Activated CD4-positive, CD25-positive, alpha-beta regulatory T cell (primary cell): ENCODE data around the gene RTTN.
"Not testable (repeated sequence)": the region's sequence is repeated elsewhere in the genome, so short reads cannot be mapped to it uniquely, and the experiment has no call there.

ENCODE experiments used
- DNase-seq, 4 experiments: peaks; one replicate each; lab custom pipeline; 2025; lab: John Stamatoyannopoulos, UW

The RTTN gene

GRCh38 chr18:70205421-70206397 lies at the start of gene RTTN:
TSS of gene RTTN (minus strand) at chr18:70205687. CDS start at chr18:70205658, 29 bp downstream.
- DNase-seq = peak; percentile 81 to 85 (median 83)

GRCh38 chr18:70250781-70251180 lies 45.3 kb upstream of the RTTN start:
- no peak for DNase-seq

- not testable (repeated sequence) for DNase-seq
Measured at GRCh38 chr18:70249861-70250260, 44.4 kb upstream of the RTTN start.

- no peak for DNase-seq
Measured at GRCh38 chr18:70249118-70249517, 43.6 kb upstream of the RTTN start.

- DNase-seq = no peak
Measured at GRCh38 chr18:70246061-70246466, 40.6 kb upstream of the RTTN start.

- DNase-seq = no peak
Measured at GRCh38 chr18:70243131-70243929, 37.8 kb upstream of the RTTN start.

- not testable (repeated sequence) for DNase-seq
Measured at GRCh38 chr18:70236921-70237320, 31.4 kb upstream of the RTTN start.

- DNase-seq = no peak
Measured at GRCh38 chr18:70235478-70235877, 30.0 kb upstream of the RTTN start.

GRCh38 chr18:70234667-70235459 lies 29.4 kb upstream of the RTTN start:
- DNase-seq = no peak

GRCh38 chr18:70233974-70234373 lies 28.5 kb upstream of the RTTN start:
- DNase-seq = no peak

GRCh38 chr18:70232261-70232660 lies 26.8 kb upstream of the RTTN start:
- no peak for DNase-seq

- no peak for DNase-seq
Measured at GRCh38 chr18:70229639-70230038, 24.2 kb upstream of the RTTN start.

- DNase-seq = no peak
Measured at GRCh38 chr18:70228536-70228935, 23.0 kb upstream of the RTTN start.

- DNase-seq = no peak
Measured at GRCh38 chr18:70227438-70227837, 22.0 kb upstream of the RTTN start.

GRCh38 chr18:70221915-70222278 lies 16.4 kb upstream of the RTTN start:
- DNase-seq = no peak

- DNase-seq = no peak
Measured at GRCh38 chr18:70221156-70221914, 15.8 kb upstream of the RTTN start.

GRCh38 chr18:70220628-70221027 lies 15.1 kb upstream of the RTTN start:
- no peak for DNase-seq

GRCh38 chr18:70219688-70220087 lies 14.2 kb upstream of the RTTN start:
- DNase-seq = no peak

- DNase-seq = no peak
Measured at GRCh38 chr18:70216788-70217187, 11.3 kb upstream of the RTTN start.

- DNase-seq = no peak
Measured at GRCh38 chr18:70207181-70207580, 1.7 kb upstream of the RTTN start.

GRCh38 chr18:70200286-70200685 lies 5.2 kb downstream of the RTTN start:
- no peak for DNase-seq
